H54 (cell line): ENCODE measurements around the gene NCAPD3.

Experiments used
- DNase-seq: peaks from one replicate; pipeline ENCODE4 v3.0.0; 2011; ENCODE audit warnings: low spot score, mixed read lengths; ENCODE audit not compliant: insufficient read length
- FAIRE-seq: peaks from 3 replicates; lab custom pipeline; 2011; peaks lifted over from hg19 to GRCh38; lab: Jason Lieb, UNC
- POLR2A ChIP-seq: IDR thresholded peaks from 2 replicates; pipeline ENCODE4 v1.6.1; 2011; ENCODE audit warnings: low read depth, mild to moderate bottlenecking, low read length

The NCAPD3 gene

DNA sequence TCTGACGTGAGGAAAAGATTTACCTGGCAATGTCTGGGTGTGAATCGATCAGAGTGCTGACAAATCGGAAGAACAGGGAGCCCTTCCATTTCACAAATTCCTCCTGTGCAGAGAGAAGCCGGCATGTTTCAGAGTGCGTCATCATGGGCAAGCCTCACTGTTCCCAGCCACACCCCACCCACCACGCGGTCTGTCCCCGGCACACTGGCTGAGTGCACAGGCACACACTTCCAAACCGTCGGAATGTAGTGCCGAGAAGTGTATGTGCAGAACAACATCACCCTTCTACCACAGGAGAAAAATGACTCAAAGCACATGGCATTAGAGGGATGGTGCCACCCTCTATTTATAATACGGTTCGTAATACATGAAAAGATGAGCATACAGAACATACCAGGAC lies 47.5 kb downstream of the NCAPD3 start:
- DNase-seq (no peak), FAIRE-seq (no peak)
- TF ChIP-seq POLR2A, result no peak

DNA sequence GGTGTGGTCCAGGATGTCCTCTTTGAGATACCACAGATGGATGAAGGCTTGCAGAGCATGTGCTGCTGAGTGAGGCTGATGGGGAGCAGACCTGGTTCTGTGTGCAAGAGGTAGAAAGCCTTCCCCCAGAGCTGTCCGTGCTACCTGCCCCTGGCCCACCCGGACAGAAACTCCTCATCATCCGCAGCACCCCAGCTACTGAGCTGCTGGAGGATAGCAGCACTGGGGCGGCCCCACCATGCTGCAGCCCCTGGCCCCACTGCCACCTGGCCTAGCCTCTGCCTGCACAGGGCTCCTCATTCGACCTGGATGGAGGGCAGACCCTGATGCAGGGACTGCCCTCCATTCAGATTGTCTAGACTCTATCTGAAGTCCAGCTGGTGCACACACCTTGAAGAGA lies 50.5 kb downstream of the NCAPD3 start:
- FAIRE-seq (no peak), DNase-seq (no peak)
- no peak for TF ChIP-seq POLR2A

DNA sequence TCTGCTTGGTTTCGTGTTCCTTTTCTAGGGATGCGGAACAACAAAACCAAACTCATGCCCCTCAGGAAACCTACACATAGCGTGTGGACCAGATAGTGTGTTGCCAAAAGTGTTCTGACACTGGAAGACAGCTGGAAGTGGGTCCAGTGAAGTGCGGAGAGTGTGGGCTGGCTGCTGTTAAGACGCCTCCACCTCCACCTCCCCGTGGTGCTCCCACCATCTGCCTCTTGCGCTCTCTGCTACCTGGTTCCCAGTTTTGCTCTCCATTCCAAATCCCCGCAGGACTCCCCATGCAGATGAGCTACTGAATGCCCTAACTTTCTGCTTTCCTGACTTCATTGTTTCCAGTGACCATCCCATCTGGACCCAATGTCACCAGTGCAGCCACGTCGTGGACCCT lies 51.8 kb downstream of the NCAPD3 start:
- no peak for FAIRE-seq
- no peak for TF ChIP-seq POLR2A
- no peak for DNase-seq

DNA sequence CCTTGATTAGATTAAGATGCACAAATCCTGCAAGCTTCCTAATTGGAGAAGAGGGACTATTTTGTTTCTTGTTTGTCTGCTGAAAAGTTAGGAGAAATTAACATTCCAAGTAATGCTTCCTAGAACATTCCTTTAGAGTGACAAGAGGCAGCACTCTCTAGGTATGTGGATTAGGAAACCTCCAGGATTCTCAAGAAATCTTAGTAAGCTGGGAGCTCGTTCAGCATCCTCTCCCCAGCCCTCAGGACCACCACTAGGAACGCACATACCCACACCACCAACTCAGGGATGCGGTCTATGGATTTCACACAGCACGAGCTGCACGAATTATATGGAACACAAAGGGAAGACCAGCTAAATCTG lies 52.9 kb downstream of the NCAPD3 start:
- DNase-seq, result no peak
- FAIRE-seq, result no peak
- TF ChIP-seq POLR2A, result no peak

DNA sequence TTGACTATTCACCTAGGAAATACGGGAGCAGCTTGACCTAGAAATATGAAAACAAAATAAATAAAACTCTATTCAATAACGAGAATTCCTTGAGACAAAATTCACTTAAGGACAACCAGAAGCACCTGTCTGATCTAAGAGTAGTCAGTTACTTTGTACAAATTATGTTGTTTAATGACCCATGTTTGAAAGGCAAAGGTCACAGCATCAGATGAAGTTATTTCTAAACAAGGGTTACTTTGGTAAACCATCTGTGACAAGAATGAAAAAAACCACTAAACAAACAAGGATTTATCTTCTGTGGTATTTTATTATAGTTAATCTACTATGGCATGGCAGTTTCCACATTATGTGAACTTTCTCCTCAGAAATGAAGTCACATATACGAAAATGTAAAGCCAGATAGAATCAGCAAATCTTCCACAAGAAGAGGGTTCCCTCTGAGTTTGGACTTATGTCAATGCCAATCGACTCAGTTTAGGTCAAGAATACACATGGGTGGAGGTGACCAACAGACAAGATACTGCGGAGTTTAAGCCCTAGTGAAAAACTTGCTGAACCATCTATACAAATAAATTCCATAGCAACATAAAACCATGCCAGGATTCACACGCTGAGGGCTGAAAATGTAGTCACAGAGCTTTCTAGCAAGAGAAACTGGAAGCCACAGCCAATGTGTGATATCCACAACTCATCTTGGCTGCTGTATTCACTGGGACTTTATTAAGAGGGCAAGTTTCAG lies 53.4 kb downstream of the NCAPD3 start:
- DNase-seq, result no peak
- FAIRE-seq, result no peak
- TF ChIP-seq POLR2A, result no peak

DNA sequence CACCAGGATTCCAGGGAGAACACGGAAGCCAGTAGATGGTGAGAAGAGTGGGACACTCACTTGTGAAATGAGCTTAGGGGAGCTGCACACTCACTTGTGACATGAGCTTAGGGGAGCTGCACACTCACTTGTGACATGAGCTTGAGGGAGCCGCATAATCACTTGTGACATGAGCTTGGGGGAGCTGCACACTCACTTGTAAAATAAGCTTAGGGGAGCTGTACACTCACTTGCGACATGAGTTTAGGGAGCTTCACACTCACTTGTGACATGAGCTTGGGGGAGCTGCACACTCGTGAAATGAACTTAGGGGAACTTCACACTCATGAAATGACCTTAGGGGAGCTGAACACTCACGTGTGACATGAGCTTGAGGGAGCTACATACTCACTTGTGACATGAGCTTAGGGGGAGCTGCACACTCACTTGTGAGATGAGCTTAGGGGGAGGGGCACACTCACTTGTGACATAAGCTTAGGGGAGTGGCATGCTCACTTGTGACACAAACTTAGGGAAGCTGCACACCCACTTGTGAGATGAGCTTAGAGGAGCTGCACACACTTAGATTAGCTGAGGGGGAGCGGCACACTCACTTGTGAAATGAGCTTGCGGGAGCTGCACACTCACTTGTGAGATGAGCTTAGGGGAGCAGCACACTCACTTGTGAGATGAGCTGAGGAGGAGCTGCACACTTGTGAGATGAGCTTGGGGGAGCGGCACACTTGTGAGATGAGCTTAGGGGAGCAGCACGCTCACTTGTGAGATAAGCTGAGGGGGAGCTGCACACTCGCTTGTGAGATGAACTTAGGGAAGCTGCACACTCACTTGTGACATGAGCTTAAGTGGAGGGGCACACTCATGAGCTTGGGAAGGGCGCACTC lies 59.0 kb downstream of the NCAPD3 start:
- no peak for DNase-seq
- TF ChIP-seq POLR2A, result no peak
- no peak for FAIRE-seq

DNA sequence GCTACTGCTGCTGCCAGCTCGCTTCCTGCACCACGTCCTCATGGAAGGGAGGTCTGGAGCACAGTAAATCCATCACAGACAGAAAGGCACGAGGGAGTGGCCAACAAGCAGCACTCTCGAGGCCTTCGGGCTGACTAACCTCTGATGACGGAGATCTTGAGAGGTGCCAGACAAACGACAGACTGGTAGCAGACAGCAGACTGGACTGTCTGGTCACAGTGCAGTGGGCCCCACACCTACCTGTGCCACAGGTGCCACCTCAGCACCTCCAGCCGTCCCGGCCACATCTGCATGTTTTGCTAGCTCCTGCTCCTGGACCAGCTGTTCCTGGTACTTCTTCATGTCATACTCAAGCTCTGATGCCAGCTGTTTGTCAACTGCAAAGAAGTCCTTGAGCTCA lies 64.1 kb downstream of the NCAPD3 start:
- DNase-seq, result no peak
- no peak for FAIRE-seq
- no peak for TF ChIP-seq POLR2A

DNA sequence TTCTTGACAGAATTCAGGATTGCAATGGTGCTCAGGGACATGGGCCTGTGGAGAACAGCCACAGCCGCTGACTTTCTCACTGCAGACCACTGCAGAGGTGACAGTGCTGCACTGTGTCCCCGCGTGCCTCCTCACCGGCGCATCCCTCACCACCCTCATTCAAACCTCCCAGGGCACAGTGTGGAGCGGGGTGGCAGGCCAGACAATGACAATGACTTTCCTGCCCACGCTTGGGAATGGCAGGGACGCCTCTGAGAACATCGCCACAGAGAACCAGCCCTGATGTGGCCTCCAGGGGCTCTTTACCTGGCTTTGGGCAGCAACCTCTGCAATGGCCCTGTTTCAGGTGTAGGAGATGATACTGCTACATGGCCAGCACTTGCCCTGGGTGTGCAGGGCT lies 65.7 kb downstream of the NCAPD3 start:
- TF ChIP-seq POLR2A, result no peak
- no peak for DNase-seq
- no peak for FAIRE-seq

DNA sequence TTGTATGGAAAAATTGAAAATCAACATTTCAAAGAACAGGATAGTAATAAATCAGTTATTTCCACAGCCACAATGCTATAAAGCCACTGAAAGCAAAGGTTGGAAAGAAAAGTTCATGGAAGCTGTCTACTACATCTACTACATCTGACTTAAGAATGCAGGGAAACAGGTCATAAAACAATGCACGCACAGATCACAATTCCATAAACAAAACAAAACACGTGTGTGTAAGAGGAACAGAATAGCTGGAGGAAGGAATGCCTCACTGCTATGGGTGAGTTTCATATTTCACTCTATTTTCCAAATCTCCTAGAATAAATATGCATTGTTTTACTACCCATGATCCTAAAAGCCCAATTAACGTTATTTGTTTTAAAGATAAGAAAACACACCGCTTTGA lies 66.3 kb downstream of the NCAPD3 start:
- no peak for DNase-seq
- TF ChIP-seq POLR2A, result no peak
- FAIRE-seq, result no peak

DNA sequence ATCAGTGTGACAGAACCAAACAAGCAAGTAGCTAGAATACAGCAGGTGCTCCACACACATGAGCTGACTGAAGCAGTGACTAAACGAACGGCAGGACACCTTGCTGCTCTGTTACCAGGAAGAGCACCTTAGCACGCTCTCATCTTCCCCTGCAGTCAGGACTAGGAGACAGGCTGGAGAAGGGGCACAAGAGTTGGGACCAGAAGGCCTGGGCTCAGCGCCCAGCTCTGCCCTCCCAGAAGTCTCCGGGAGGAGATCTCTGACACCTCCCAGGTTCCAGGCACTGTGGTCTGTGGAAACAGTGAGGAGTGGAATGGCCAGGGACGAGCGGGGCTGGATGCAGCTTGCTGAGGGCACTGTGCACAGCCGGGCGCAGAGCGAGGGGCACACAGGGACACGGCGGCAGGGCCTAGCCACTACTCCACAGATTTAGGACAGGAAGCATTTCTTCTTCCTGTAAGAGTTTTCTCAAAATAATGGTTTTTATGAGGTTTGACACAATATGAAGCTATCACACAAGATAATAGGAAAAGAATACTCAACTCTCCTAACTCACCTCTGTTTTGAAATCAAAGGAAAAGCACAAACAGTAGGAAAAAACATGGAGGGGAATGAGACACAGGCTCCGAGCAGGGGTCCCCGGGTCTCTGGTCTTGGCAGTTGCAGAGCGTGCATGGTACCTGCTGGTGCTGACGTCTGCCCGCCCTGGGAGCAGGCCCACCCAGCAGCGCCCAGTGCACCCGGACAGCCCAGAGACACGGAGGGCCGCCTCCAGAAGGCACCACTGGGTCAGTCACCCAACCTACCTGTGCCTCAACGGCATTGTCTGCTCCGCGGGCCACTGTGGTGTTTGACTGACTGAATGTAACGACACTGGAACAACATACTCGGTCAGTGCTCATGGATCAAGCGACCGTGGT lies 67.6 kb downstream of the NCAPD3 start:
- DNase-seq (no peak), FAIRE-seq (no peak)
- no peak for TF ChIP-seq POLR2A

DNA sequence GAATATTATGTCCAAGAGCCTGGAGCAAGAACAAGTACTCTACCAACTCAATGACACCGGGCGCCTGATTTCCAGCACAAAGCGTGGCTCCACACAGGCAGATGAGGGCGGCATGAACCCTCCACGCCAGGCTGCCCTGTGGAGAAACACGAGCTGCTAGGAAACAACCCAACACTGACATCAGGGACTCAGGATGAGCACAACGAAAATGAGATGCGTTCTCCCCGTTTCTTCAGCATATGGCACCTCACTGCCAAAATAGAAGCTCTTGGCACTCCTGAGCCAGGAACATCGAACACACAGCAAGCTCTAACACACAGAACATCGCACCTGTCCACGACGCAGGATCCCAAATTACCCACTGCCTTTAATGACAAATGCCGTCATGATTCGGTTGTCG lies 68.3 kb downstream of the NCAPD3 start:
- DNase-seq (no peak), FAIRE-seq (no peak)
- no peak for TF ChIP-seq POLR2A

DNA sequence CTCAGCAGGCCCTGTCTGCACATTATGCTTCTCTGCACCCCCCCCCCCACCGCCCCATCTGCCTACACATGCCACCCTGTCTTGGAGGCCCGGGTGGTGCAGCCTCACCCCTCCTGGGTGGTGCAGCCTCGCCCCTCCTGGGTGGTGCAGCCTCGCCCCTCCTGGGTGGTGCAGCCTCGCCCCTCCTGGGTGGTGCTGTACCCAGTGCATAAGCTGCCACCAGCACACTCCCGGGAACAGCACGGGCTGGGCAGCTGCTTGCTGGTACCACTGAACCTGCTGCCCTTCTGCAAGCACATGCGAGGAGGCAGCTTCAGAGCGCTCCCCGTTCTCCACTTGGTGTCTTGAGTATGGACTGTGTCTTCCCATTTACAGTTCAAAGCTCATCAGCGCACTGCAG lies 69.3 kb downstream of the NCAPD3 start:
- TF ChIP-seq POLR2A, result no peak
- no peak for DNase-seq
- no peak for FAIRE-seq

DNA sequence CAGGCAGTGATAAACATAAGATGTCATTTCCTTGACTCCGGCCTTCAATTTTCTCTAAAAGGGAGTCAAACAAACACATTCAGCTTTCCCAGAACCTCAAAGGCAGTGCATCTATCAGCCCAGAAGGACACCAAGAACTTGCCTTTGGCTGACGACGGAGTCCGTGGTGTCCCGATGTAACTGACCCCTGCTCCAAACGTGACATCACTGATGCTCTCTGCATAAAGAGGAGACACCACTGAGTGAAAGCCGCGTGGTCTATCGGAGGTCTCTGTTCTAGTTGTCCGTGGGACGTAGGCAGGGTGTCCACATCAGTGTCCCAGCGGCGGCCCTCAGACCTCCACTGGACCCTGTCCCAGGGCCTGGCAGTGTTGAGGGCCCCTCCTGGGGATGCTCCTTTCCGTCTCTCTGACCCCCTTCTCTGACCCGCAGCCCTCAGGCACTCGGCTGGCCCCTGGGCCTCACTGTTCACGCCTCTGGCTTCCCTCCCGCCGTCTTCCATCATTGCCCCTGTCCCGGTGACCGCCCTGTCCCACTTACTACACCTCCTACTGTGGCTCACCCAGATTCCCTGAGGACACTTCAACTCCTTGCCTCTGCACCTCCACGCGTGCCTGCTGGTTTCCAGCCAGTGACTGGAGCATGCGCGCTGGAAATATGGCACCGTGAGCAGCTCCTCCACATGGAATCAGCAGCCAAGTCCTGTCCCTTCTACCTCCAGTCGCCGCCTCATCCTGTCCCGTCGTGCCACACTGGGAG lies 70.4 kb downstream of the NCAPD3 start:
- TF ChIP-seq POLR2A, result no peak
- DNase-seq (no peak), FAIRE-seq (no peak)

DNA sequence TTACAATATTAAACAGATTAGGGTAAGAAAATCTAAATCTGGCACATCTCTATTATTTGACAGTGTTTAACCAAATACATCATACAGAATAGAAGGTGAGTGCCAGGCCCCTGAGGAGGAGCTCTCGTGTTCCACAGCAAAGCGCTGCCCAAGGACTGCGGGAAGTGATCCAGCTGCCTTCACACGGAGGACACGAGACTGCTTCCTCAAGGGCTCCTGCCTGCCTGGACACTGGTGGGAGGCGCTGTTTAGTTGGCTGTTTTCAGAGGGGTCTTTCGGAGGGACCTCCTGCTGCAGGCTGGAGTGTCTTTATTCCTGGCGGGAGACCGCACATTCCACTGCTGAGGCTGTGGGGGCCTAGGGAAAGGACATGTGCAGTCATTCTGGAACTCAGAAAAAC lies 71.1 kb downstream of the NCAPD3 start:
- DNase-seq, result no peak
- TF ChIP-seq POLR2A, result no peak
- no peak for FAIRE-seq
